ENCODE data around the gene SPG11.
"Not testable (repeated sequence)": the region's sequence is repeated elsewhere in the genome, so short reads cannot be mapped to it uniquely, and the experiment has no call there.

The SPG11 gene

DNA sequence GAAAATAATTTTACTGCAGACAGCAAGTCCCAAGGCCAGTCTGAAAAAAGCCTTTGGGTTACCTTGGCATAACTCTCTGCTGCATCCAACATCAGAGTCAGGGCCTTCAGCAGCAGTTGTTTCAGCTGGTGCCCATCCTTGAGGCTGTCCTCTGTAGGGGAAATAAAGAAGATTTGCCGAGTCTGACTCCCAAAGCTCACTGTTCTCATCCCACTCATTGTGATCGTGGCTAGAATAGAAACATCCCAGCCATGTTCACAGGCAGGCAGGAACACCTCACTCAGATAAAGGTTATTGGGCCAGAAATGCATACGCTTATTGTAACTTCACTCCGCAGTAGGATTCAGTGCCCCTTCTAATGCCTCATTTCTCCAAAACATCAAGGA is 97.3 kb downstream of the SPG11 start:
- DNase-seq (ENCODE audit: low read depth) = no peak
- H3K4me3 ChIP-seq (ENCODE audit: low read depth, low read length) = no peak overlapping the region
- TF ChIP-seq, protein P1, sequence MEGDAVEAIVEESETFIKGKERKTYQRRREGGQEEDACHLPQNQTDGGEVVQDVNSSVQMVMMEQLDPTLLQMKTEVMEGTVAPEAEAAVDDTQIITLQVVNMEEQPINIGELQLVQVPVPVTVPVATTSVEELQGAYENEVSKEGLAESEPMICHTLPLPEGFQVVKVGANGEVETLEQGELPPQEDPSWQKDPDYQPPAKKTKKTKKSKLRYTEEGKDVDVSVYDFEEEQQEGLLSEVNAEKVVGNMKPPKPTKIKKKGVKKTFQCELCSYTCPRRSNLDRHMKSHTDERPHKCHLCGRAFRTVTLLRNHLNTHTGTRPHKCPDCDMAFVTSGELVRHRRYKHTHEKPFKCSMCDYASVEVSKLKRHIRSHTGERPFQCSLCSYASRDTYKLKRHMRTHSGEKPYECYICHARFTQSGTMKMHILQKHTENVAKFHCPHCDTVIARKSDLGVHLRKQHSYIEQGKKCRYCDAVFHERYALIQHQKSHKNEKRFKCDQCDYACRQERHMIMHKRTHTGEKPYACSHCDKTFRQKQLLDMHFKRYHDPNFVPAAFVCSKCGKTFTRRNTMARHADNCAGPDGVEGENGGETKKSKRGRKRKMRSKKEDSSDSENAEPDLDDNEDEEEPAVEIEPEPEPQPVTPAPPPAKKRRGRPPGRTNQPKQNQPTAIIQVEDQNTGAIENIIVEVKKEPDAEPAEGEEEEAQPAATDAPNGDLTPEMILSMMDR (IDR thresholded peaks at IDR 0.05; ENCODE audit: insufficient read depth, low read depth, low read length, missing control alignments) = no peak

DNA sequence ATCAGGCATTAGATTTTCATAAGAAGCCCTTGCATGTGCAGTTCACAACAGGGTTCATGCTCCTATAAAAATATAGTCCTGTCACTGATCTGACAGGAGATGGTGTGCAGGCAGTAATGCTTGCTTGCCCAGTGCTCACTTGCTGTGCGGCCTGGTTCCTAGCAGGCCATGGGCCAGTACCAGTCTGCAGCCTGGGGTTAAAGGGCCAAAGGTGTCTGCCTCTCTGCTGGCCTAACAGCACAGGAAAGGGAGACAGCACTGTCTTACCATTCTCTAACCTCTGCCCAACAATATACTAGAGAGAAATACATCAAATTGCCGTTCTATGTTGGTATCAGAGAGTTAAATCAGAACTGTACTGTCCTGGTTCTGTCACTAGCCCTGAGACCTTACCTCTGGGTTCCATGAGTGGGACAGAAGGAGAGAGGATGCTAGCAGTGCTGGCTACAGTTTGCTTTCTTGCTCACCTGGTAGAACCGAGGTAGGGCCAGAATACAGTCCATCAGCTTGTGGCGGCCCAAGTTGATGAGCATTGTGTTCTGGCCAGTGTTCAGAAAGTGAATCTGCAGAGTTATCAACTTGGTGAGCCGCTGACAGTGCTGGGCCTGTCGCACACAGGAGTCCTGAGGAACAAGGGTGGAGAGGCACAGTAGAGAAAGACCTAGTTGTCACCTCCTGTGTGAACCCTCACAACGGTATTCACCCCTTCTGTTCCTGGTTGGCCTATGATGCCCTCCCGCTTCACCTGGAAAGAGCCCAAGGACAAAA is 97.9 kb downstream of the SPG11 start:
- TF ChIP-seq, protein P1 (IDR thresholded peaks at IDR 0.05; ENCODE audit: insufficient read depth, low read depth, low read length, missing control alignments) = no peak
- no peak for DNase-seq (ENCODE audit: low read depth)
- H3K4me3 ChIP-seq (ENCODE audit: low read depth, low read length) = no peak overlapping the region

DNA sequence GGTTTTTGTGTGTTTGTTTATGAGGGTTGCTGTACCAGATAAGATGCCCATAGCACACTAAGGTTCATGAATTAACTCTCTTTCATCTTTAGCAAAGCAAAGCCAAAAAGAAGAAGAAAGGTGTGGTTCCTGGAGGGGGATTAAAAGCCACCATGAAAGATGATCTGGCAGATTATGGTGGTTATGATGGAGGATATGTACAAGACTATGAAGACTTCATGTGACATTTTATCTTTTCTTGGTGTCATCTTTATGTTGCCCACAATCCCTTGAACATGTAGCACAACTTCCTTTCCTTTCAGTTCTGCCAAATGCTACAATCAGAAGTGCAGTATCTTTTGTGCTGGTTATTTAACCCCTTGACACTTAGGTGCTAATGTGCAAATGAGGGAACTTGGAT is 102.5 kb downstream of the SPG11 start:
- not testable (repeated sequence) for H3K4me3 ChIP-seq (ENCODE audit: low read depth, low read length); DNase-seq (ENCODE audit: low read depth)

DNA sequence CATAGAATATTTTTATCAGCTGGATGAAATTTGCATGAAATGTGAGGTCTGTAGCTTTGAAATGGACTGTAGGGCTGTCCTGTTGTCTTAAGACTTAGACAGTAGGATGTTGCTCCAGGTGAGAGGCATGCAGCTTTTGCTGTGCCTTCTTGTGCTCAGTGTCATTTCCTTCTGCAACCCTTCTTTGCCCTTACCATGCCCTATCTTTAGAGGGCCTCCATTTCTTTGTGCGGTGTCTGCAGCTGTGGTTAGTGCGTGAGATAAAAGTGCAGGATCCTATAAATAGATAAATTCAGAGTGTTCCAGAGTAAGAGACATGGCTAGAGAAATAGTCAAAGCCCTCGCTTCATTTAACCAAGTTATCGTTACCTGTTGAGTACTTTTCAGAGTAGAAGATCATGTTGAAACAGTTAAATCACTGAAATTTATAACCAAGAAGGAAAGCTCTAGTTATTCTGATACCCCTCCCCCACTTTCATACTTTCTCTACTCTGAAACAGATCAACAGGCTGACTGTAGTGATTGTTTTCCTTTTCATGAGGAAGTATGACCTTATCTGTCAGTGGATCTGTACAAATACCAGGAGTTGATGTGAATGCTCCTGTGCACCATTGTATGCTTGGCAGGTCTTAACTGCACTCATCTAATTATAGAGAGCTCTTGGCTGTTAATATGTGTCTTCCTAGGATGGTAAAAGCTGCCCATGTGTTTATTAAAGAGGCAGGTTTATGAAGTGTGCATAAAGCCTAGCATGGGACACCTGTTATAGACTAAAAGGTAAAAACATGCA is 108.3 kb downstream of the SPG11 start:
- DNase-seq (ENCODE audit: low read depth) = no peak
- TF ChIP-seq, protein P1 (IDR thresholded peaks at IDR 0.05; ENCODE audit: insufficient read depth, low read depth, low read length, missing control alignments) = no peak
- H3K4me3 ChIP-seq (ENCODE audit: low read depth, low read length) = no peak overlapping the region

DNA sequence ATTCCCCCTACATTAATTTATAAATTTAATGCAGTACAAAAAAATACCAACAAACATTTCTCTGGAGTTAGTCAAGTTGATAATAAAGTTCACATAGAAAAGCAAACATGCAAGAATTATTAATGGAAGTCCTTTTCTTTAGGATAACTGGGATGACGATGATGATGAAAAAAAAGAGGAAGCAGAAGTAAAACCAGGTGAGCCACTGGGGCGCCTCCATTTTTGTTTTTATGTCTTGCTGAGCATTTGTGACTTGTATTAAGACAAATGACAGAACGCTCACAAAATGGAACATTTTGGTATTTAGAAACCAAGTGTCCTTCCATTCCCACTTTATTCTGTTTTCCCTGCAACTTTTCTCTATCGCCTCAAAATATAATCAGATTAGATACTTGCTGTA is 112.7 kb downstream of the SPG11 start:
- H3K4me3 ChIP-seq (ENCODE audit: low read depth, low read length) = no peak overlapping the region
- TF ChIP-seq, protein P1 (IDR thresholded peaks at IDR 0.05; ENCODE audit: insufficient read depth, low read depth, low read length, missing control alignments) = no peak
- DNase-seq (ENCODE audit: low read depth) = no peak

DNA sequence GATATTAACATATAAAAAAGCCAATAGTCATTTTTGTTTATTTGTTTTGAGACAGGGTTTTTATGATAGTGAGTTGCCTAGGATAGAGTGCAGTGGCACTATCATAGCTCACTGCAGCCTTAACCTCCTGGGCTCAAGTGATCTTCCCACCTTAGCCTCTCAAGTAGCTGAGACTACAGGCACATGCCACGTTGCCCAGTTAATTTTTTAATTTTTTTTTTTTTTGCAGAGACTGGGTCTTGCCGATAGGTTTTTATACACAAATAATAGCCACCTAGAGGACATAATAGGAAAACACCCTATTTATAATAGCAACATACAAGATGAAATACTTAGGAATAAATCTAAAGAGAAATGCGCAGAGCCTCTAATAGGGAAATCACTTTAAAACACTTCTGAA is 113.2 kb downstream of the SPG11 start:
- DNase-seq (ENCODE audit: low read depth) = no peak
- no peak overlapping the region for H3K4me3 ChIP-seq (ENCODE audit: low read depth, low read length)
- TF ChIP-seq, protein P1 (IDR thresholded peaks at IDR 0.05; ENCODE audit: insufficient read depth, low read depth, low read length, missing control alignments) = no peak

DNA sequence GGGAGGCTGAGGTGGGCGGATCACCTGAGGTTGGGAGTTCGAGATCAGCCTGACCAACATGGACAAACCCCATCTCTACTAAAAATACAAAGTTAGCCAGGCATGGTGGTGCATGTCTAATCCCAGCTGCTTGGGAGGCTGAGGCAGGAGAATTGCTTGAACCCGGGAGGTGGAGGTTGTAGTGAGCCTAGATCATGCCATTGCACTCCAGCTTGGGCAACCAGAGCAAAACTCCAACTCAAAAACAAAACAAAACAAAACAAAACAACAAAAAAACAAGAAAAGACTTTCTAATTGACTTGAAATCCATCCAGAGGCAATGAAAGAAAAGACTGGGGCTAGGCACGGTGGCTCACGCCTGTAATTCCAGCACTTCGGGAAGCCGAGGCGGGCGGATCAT is 114.3 kb downstream of the SPG11 start:
- not testable (repeated sequence) for DNase-seq (ENCODE audit: low read depth); H3K4me3 ChIP-seq (ENCODE audit: low read depth, low read length)

All from GM12865 (cell line).